HepG2 (cell line): ENCODE measurements around the gene ZFP90. TPM values are rescaled to one million over a fixed set of nuclear protein-coding genes. Genes with fewer than 3 reads are reported as not detected.

Experiments
- CAMTA2 ChIP-seq: sonication (generic); formaldehyde crosslinking; IDR thresholded peaks from 2 replicates; pipeline ENCODE4 v1.4.0; 2020; ENCODE audit warnings: mild to moderate bottlenecking, missing genetic modification reagents, borderline replicate concordance
- CREM ChIP-seq, 2 experiments: sonication (generic) in 1 of 2; formaldehyde crosslinking in 1 of 2; IDR thresholded peaks; 2 replicates each; pipeline versions ENCODE4 v1.4.0 to v1.6.1; 2016 to 2020; ENCODE audit warnings: antibody characterized with exemption in 1 of 2, mild to moderate bottlenecking in 1 of 2, missing genetic modification reagents in 1 of 2
- HNF4A ChIP-seq: sonication (generic); formaldehyde crosslinking; IDR thresholded peaks from 2 replicates; pipeline ENCODE4 v1.4.0; 2020; ENCODE audit warnings: missing genetic modification reagents
- KMT2A ChIP-seq: sonication (generic); formaldehyde crosslinking; IDR thresholded peaks from 2 replicates; pipeline ENCODE4 v1.4.0; 2020; ENCODE audit warnings: missing genetic modification reagents
- KMT2B ChIP-seq: IDR thresholded peaks from 2 replicates; pipeline ENCODE4 v1.6.1; 2016; ENCODE audit warnings: missing genetic modification reagents, missing compliant biosample characterization
- MED1 ChIP-seq: sonication (generic); formaldehyde crosslinking; IDR thresholded peaks from 2 replicates; pipeline ENCODE4 v1.4.0; 2020; ENCODE audit warnings: missing genetic modification reagents
- TBP ChIP-seq: sonication (generic); formaldehyde crosslinking; IDR thresholded peaks from 2 replicates; pipeline ENCODE4 v1.5.0; 2020; ENCODE audit warnings: missing genetic modification reagents
- ZC3H4 ChIP-seq: sonication (generic); formaldehyde crosslinking; IDR thresholded peaks from 2 replicates; pipeline ENCODE4 v1.4.0; 2020; ENCODE audit warnings: missing genetic modification reagents, borderline replicate concordance
- ZFP36 ChIP-seq: fragments of 150-350 bp; IDR thresholded peaks from 2 replicates; pipeline ENCODE4 v1.6.1; 2018; ENCODE audit warnings: borderline replicate concordance, low read length, low read depth; ENCODE audit not compliant: partially characterized antibody
- ZNF101 ChIP-seq: sonication (generic); formaldehyde crosslinking; IDR thresholded peaks from 2 replicates; pipeline ENCODE4 v1.4.0; 2020; ENCODE audit warnings: mild to moderate bottlenecking, low read depth, missing genetic modification reagents, borderline replicate concordance
- ZNF20 ChIP-seq: sonication (generic); formaldehyde crosslinking; IDR thresholded peaks from 2 replicates; pipeline ENCODE4 v1.4.0; 2020; ENCODE audit warnings: mild to moderate bottlenecking, moderate library complexity, missing genetic modification reagents
- ZNF343 ChIP-seq: sonication (generic); formaldehyde crosslinking; IDR thresholded peaks from 2 replicates; pipeline ENCODE4 v1.4.0; 2020; ENCODE audit warnings: mild to moderate bottlenecking, missing genetic modification reagents
- ZNF670 ChIP-seq: sonication (generic); formaldehyde crosslinking; IDR thresholded peaks from 2 replicates; pipeline ENCODE4 v1.8.0; 2022; ENCODE audit warnings: mild to moderate bottlenecking, missing genetic modification reagents, borderline replicate concordance
- ZNF747 ChIP-seq: sonication (generic); formaldehyde crosslinking; IDR thresholded peaks from 2 replicates; pipeline ENCODE4 v1.8.1; 2023; ENCODE audit warnings: missing genetic modification reagents, mild to moderate bottlenecking, borderline replicate concordance
- ZNF891 ChIP-seq: sonication (generic); formaldehyde crosslinking; IDR thresholded peaks from 2 replicates; pipeline ENCODE4 v1.5.0; 2020; ENCODE audit warnings: mild to moderate bottlenecking, missing genetic modification reagents
- polyA plus RNA-seq, 8 experiments: library from polyadenylated mRNA; depleted of rRNA in 3 of 8; stranded (reverse) in 7 of 8; unstranded in 1 of 8; fragments of >200 nt; fragmentation: Illumina TruSeq in 4 of 8; extraction: Trizol in 4 of 8; gene quantifications; 2 replicates each; pipeline versions ENCODE4 v1.2.1 to v1.2.3, GENCODE V29; 2011 to 2016; ENCODE audit warnings: low read depth in 4 of 8, missing spikeins in 1 of 8, mixed read lengths in 1 of 8; ENCODE audit not compliant: insufficient read depth in 1 of 8
- total RNA-seq, 5 experiments: library from RNA; depleted of rRNA; stranded (reverse); fragments of >200 nt; fragmentation: Illumina TruSeq; extraction: Trizol; gene quantifications; 2 replicates each; pipeline ENCODE4 v1.2.3, GENCODE V29; 2016; ENCODE audit warnings: low read depth in 1 of 5
- TF ChIP-seq, protein P1 (sequence below): sonication (generic); formaldehyde crosslinking; IDR thresholded peaks from 2 replicates; pipeline ENCODE4 v1.5.1; 2020; ENCODE audit warnings: missing genetic modification reagents, mild to moderate bottlenecking, borderline replicate concordance
- TF ChIP-seq, protein P2 (sequence below): sonication (generic); formaldehyde crosslinking; IDR thresholded peaks from 2 replicates; pipeline ENCODE4 v1.4.0; 2020; ENCODE audit warnings: missing genetic modification reagents
- TF ChIP-seq, protein P3 (sequence below): sonication (generic); formaldehyde crosslinking; IDR thresholded peaks from 2 replicates; pipeline ENCODE4 v1.5.1; 2020; ENCODE audit warnings: mild to moderate bottlenecking, moderate library complexity, missing genetic modification reagents
- TF ChIP-seq, protein P4 (sequence below): sonication (generic); formaldehyde crosslinking; IDR thresholded peaks from 2 replicates; pipeline ENCODE4 v1.4.0; 2020; ENCODE audit warnings: missing genetic modification reagents

ZFP90 gene
- total and polyA plus RNA-seq, 2 of the 13 experiments (the other 11 are each of a cell fraction or from before 2014, with no cell fraction given): 17.6 to 18.9 TPM

GRCh38 chr16:68526143-68526781 is 12.8 kb upstream of the ZFP90 start (continued):
- TF ChIP-seq ZC3H4 (CRISPR knock-in tag): no peak
- peak; percentile 90 for TF ChIP-seq HNF4A (CRISPR knock-in tag)
- TF ChIP-seq, protein P1, sequence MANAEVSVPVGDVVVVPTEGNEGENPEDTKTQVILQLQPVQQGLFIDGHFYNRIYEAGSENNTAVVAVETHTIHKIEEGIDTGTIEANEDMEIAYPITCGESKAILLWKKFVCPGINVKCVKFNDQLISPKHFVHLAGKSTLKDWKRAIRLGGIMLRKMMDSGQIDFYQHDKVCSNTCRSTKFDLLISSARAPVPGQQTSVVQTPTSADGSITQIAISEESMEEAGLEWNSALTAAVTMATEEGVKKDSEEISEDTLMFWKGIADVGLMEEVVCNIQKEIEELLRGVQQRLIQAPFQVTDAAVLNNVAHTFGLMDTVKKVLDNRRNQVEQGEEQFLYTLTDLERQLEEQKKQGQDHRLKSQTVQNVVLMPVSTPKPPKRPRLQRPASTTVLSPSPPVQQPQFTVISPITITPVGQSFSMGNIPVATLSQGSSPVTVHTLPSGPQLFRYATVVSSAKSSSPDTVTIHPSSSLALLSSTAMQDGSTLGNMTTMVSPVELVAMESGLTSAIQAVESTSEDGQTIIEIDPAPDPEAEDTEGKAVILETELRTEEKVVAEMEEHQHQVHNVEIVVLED: no peak
- TF ChIP-seq, protein P2, sequence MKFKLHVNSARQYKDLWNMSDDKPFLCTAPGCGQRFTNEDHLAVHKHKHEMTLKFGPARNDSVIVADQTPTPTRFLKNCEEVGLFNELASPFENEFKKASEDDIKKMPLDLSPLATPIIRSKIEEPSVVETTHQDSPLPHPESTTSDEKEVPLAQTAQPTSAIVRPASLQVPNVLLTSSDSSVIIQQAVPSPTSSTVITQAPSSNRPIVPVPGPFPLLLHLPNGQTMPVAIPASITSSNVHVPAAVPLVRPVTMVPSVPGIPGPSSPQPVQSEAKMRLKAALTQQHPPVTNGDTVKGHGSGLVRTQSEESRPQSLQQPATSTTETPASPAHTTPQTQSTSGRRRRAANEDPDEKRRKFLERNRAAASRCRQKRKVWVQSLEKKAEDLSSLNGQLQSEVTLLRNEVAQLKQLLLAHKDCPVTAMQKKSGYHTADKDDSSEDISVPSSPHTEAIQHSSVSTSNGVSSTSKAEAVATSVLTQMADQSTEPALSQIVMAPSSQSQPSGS: no peak
- no peak for TF ChIP-seq ZNF747 (CRISPR knock-in tag)
- no peak for TF ChIP-seq CAMTA2
- no peak for TF ChIP-seq ZFP36
- no peak; the same call in 1 of the 2 replicates for TF ChIP-seq CREM (IDR thresholded peaks at IDR 0.05)
- TF ChIP-seq CREM (CRISPR knock-in tag; IDR thresholded peaks at IDR 0.05): no peak
- TF ChIP-seq TBP: no peak
- TF ChIP-seq ZNF101 (CRISPR knock-in tag): no peak
- no peak for TF ChIP-seq ZNF891 (CRISPR knock-in tag)
- TF ChIP-seq, protein P3, sequence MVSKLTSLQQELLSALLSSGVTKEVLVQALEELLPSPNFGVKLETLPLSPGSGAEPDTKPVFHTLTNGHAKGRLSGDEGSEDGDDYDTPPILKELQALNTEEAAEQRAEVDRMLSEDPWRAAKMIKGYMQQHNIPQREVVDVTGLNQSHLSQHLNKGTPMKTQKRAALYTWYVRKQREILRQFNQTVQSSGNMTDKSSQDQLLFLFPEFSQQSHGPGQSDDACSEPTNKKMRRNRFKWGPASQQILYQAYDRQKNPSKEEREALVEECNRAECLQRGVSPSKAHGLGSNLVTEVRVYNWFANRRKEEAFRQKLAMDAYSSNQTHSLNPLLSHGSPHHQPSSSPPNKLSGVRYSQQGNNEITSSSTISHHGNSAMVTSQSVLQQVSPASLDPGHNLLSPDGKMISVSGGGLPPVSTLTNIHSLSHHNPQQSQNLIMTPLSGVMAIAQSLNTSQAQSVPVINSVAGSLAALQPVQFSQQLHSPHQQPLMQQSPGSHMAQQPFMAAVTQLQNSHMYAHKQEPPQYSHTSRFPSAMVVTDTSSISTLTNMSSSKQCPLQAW (CRISPR knock-in tag): peak; percentile 65; the same call in 1 of the 2 replicates
- TF ChIP-seq, protein P4, sequence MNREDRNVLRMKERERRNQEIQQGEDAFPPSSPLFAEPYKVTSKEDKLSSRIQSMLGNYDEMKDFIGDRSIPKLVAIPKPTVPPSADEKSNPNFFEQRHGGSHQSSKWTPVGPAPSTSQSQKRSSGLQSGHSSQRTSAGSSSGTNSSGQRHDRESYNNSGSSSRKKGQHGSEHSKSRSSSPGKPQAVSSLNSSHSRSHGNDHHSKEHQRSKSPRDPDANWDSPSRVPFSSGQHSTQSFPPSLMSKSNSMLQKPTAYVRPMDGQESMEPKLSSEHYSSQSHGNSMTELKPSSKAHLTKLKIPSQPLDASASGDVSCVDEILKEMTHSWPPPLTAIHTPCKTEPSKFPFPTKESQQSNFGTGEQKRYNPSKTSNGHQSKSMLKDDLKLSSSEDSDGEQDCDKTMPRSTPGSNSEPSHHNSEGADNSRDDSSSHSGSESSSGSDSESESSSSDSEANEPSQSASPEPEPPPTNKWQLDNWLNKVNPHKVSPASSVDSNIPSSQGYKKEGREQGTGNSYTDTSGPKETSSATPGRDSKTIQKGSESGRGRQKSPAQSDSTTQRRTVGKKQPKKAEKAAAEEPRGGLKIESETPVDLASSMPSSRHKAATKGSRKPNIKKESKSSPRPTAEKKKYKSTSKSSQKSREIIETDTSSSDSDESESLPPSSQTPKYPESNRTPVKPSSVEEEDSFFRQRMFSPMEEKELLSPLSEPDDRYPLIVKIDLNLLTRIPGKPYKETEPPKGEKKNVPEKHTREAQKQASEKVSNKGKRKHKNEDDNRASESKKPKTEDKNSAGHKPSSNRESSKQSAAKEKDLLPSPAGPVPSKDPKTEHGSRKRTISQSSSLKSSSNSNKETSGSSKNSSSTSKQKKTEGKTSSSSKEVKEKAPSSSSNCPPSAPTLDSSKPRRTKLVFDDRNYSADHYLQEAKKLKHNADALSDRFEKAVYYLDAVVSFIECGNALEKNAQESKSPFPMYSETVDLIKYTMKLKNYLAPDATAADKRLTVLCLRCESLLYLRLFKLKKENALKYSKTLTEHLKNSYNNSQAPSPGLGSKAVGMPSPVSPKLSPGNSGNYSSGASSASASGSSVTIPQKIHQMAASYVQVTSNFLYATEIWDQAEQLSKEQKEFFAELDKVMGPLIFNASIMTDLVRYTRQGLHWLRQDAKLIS (CRISPR knock-in tag): no peak
- 0 out of 2 replicates have a peak, but pooled peaks have one; percentile 29 for TF ChIP-seq MED1 (CRISPR knock-in tag)
- no peak for TF ChIP-seq ZNF20 (CRISPR knock-in tag)
- no peak for TF ChIP-seq KMT2B (CRISPR knock-in tag)
- no peak for TF ChIP-seq KMT2A (CRISPR knock-in tag)
- no peak for TF ChIP-seq ZNF343 (CRISPR knock-in tag)
- no peak for TF ChIP-seq ZNF670
